Measurements from ENCODE around the gene SNAPC3. TPM values are rescaled to one million over a fixed set of nuclear protein-coding genes. Genes with fewer than 3 reads are reported as not detected.
"Not testable (repeated sequence)": the region's sequence is repeated elsewhere in the genome, so short reads cannot be mapped to it uniquely, and the experiment has no call there.

Gene SNAPC3
- total and polyA plus RNA-seq, 9 donors, result 22.0 to 29.0 (median 25.2) TPM

DNA sequence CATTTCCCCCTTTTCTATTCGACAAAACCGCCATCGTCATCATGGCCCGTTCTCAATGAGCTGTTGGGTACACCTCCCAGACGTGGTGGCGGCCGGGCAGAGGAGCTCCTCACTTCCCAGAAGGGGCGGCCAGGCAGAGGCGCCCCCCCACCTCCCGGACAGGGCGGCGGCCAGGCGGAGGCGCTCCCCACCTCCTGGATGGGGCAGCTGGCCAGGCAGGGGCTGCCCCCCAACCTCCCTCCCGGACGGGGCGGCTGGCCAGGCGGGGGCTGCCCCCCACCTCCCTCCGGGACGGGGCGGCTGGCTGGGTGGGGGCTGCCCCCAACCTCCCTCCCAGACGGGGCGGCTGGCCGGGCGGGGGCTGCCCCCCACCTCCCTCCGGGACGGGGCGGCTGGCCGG is 19.2 kb downstream of the SNAPC3 start:
- not testable (repeated sequence) for DNase-seq; H3K4me1 ChIP-seq (ENCODE audit: control insufficient read depth, insufficient read depth, low read length); H3K27ac ChIP-seq (ENCODE audit: low read length); H3K4me3 ChIP-seq (ENCODE audit: low read length); H3K9me3 ChIP-seq (replicated peaks; ENCODE audit: control insufficient read depth, low read depth, low read length); H3K27me3 ChIP-seq (ENCODE audit: control insufficient read depth, insufficient read depth, low read length)
- H3K36me3 ChIP-seq (ENCODE audit: control insufficient read depth, insufficient read depth, low read length), result peaks cover 34% of the 10 kb centered on the region
- WGBS (ENCODE audit: insufficient coverage), result 95% methylated on average over 15 of the region's 29 CpGs

DNA sequence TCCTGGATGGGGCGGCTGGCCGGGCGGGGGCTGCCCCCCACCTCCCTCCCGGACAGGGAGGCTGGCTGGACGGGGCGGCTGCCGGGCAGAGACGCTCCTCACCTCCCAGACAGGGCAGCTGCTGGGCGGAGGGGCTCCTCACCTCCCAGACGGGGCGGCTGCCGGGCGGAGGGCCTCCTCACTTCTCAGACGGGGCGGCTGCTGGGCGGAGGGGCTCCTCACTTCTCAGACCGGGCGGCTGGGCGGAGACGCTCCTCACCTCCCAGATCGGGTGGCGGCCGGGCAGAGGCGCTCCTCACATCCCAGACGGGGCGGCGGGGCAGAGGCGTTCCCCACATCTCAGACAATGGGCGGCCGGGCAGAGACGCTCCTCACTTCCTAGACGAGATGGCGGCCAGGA is 19.6 kb downstream of the SNAPC3 start:
- H3K36me3 ChIP-seq (ENCODE audit: control insufficient read depth, insufficient read depth, low read length), result peaks cover 33% of the 10 kb centered on the region

DNA sequence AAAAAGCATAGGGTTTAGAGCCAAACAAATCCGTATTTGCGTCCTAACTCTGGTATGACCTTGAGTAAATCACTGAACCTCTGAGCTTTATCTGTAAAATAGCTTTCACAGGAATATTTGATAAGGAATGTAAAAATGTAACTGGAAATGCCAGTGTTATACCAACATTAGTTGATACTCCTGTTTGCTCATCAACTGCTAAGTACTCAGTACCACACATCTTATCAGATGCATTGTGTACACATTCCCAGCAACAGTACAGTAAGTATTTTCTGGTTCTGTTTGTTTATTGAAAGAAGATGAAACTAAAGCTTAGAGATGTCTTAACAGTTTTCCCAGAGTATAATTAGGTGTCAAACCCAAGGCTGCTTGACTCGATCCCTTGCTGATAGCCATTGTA is 21.5 kb downstream of the SNAPC3 start:
- Histone ChIP-seq H3K4me1 (ENCODE audit: control insufficient read depth, insufficient read depth, low read length) (no peaks in the 10 kb centered on the region), H3K9me3 (replicated peaks; ENCODE audit: control insufficient read depth, low read depth, low read length) (no peaks in the 10 kb centered on the region), H3K36me3 (ENCODE audit: control insufficient read depth, insufficient read depth, low read length) (peaks cover 44% of the 10 kb centered on the region), H3K4me3 (ENCODE audit: low read length) (no peak overlapping the region), H3K27ac (ENCODE audit: low read length) (no peak overlapping the region), H3K27me3 (ENCODE audit: control insufficient read depth, insufficient read depth, low read length) (no peaks in the 10 kb centered on the region)
- no CpG with 5 or more reads among the region's 3 CpGs for WGBS (ENCODE audit: insufficient coverage)
- no peak for DNase-seq

More for the DNA sequence above, 19.6 kb downstream of the SNAPC3 start:
- H3K4me1 ChIP-seq (ENCODE audit: control insufficient read depth, insufficient read depth, low read length); H3K27me3 ChIP-seq (ENCODE audit: control insufficient read depth, insufficient read depth, low read length); DNase-seq; H3K4me3 ChIP-seq (ENCODE audit: low read length); H3K27ac ChIP-seq (ENCODE audit: low read length); H3K9me3 ChIP-seq (replicated peaks; ENCODE audit: control insufficient read depth, low read depth, low read length): not testable (repeated sequence)
- 98% methylated on average over 30 of the region's 33 CpGs for WGBS (ENCODE audit: insufficient coverage)

DNA sequence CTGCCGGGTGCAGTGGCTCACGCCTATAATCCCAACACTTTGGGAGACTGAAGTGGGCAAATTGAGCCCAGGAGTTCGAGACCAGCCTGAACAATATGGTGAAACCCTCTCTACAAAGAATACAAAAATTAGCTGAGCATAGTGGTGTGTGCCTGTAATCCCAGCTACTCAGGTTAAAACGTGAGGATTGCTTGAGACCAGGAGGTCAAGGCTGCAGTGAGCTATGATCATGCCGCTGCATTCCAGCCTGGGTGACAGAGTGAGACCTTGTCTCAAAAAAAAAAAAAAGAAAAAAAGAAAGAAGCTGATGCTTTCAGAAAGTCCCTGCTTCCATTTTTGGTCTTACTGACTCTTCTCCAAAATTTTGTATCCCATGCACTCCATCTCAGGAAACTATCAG is 31.3 kb downstream of the SNAPC3 start:
- H3K27ac ChIP-seq (ENCODE audit: low read length), result no peak overlapping the region
- H3K9me3 ChIP-seq (replicated peaks; ENCODE audit: control insufficient read depth, low read depth, low read length), result no peaks in the 10 kb centered on the region
- H3K4me1 ChIP-seq (ENCODE audit: control insufficient read depth, insufficient read depth, low read length), result no peaks in the 10 kb centered on the region
- no peaks in the 10 kb centered on the region for H3K27me3 ChIP-seq (ENCODE audit: control insufficient read depth, insufficient read depth, low read length)
- peaks cover 32% of the 10 kb centered on the region for H3K36me3 ChIP-seq (ENCODE audit: control insufficient read depth, insufficient read depth, low read length)
- no peak overlapping the region for H3K4me3 ChIP-seq (ENCODE audit: low read length)
- WGBS (ENCODE audit: insufficient coverage), result no CpG with 5 or more reads among the region's 5 CpGs
- DNase-seq, result no peak

DNA sequence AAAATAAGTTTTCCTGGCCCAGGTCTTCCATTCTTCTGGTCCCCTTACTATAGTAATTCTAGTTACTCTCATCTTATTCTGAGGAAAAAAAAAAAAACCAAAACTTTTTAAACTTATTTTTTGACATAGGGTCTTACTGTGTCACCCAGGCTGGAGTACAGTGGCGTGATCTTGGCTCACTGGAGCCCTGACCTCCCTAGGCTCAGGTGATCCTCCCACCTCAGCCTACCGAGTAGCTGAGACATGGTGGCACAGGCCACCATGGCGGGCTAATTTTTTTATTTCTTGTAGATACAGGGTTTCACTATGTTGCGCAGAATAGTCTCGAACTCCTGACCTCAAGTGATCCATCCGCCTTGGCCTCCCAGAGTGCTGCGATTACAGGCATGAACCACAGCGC is 38.4 kb downstream of the SNAPC3 start:
- no peaks in the 10 kb centered on the region for H3K4me1 ChIP-seq (ENCODE audit: control insufficient read depth, insufficient read depth, low read length)
- H3K27ac ChIP-seq (ENCODE audit: low read length), result no peak overlapping the region
- no CpG with 5 or more reads among the region's 8 CpGs for WGBS (ENCODE audit: insufficient coverage)
- no peaks in the 10 kb centered on the region for H3K27me3 ChIP-seq (ENCODE audit: control insufficient read depth, insufficient read depth, low read length)
- no peaks in the 10 kb centered on the region for H3K9me3 ChIP-seq (replicated peaks; ENCODE audit: control insufficient read depth, low read depth, low read length)
- no peak overlapping the region for H3K4me3 ChIP-seq (ENCODE audit: low read length)
- no peak for DNase-seq
- H3K36me3 ChIP-seq (ENCODE audit: control insufficient read depth, insufficient read depth, low read length), result peaks cover 17% of the 10 kb centered on the region

DNA sequence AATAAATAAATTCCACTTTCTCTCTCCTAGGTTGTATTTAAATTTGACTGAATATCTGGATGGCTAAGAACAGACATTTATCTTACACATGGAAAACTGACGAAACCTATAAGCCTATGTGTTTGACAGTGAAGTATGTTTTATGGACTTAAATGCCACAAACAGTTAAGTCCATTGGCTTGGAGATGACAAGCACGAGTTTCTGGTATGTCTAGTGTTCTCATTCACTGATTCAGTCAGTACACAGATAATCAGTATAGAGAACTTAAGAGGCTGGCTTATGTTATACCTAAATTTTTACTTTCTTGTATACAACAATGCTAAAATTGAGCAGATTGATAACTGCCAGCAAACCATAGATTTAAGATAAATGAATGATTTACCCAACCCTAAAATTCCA is 38.9 kb downstream of the SNAPC3 start:
- no peaks in the 10 kb centered on the region for H3K4me1 ChIP-seq (ENCODE audit: control insufficient read depth, insufficient read depth, low read length)
- DNase-seq, result no peak
- H3K9me3 ChIP-seq (replicated peaks; ENCODE audit: control insufficient read depth, low read depth, low read length), result no peaks in the 10 kb centered on the region
- H3K27me3 ChIP-seq (ENCODE audit: control insufficient read depth, insufficient read depth, low read length), result no peaks in the 10 kb centered on the region
- H3K4me3 ChIP-seq (ENCODE audit: low read length), result no peak overlapping the region
- H3K36me3 ChIP-seq (ENCODE audit: control insufficient read depth, insufficient read depth, low read length), result peaks cover 20% of the 10 kb centered on the region
- H3K27ac ChIP-seq (ENCODE audit: low read length), result no peak overlapping the region
- no CpG with 5 or more reads among the region's 2 CpGs for WGBS (ENCODE audit: insufficient coverage)

DNA sequence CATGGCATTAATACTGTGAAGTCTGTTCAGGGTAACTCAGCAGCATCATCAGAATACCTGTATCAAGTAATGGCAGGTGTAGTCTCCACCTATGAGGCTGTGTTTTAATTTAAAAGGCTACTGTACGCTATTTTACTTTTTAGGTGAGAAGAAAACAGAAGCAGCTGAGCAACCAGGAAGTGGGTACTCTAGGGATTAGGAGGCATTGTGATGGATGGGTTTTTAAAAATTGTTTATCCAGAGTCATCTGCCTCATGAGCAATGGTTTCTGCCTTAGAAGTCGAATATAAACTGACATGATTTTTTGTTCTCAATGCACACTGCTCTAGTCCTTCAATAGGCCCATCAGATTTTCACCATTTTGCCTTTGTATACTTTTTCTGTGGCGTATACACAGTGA is 45.5 kb downstream of the SNAPC3 start:
- Histone ChIP-seq H3K9me3 (replicated peaks; ENCODE audit: control insufficient read depth, low read depth, low read length) (no peaks in the 10 kb centered on the region), H3K36me3 (ENCODE audit: control insufficient read depth, insufficient read depth, low read length) (peaks cover 17% of the 10 kb centered on the region), H3K4me1 (ENCODE audit: control insufficient read depth, insufficient read depth, low read length) (no peaks in the 10 kb centered on the region), H3K4me3 (ENCODE audit: low read length) (no peak overlapping the region), H3K27ac (ENCODE audit: low read length) (no peak overlapping the region), H3K27me3 (ENCODE audit: control insufficient read depth, insufficient read depth, low read length) (no peaks in the 10 kb centered on the region)
- DNase-seq, result no peak
- WGBS (ENCODE audit: insufficient coverage), result no CpG with 5 or more reads among the region's 3 CpGs

DNA sequence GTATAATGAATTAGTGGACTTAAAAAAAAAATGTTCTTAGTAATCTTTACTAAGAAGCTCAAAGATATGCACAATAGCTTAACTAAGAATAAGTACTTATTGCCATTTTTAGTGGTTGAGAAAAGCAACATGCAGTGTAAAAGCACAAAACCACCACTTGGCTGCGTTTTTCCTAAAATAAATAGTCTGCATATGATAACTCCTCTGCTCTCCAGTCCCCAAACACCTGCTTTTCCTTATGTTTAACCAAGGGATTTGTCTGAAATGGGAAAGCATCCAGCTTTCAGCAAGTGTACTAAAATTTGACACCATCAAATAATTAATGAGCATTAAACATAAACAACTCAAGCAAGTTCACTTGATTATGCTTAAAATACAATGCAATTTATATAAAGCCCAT is 46.7 kb downstream of the SNAPC3 start:
- Histone ChIP-seq H3K27ac (ENCODE audit: low read length) (no peak overlapping the region), H3K27me3 (ENCODE audit: control insufficient read depth, insufficient read depth, low read length) (no peaks in the 10 kb centered on the region), H3K9me3 (replicated peaks; ENCODE audit: control insufficient read depth, low read depth, low read length) (no peaks in the 10 kb centered on the region), H3K4me3 (ENCODE audit: low read length) (no peak overlapping the region), H3K36me3 (ENCODE audit: control insufficient read depth, insufficient read depth, low read length) (peaks cover 14% of the 10 kb centered on the region), H3K4me1 (ENCODE audit: control insufficient read depth, insufficient read depth, low read length) (no peaks in the 10 kb centered on the region)
- peak; percentile 8 for DNase-seq
- WGBS (ENCODE audit: insufficient coverage), result no CpG with 5 or more reads among the region's 1 CpG

DNA sequence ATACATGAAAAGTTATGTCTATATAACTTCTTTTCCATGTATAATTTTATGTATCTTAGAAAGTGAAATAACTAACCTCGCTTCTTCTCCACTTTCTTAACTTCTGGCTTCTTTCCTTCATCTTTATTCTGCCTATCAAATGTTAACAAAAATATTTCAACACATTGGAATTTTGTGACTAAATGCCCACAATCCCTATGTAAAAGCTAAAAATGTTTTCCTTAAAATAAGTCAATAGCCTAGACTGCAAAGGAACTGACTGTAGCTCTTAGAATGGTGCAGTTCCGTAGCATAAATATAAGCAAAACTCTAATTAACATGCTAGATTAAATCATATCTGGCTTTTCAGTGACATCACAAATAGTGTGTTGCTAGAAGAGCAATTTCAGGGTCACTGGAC is 47.2 kb downstream of the SNAPC3 start:
- Histone ChIP-seq H3K4me1 (ENCODE audit: control insufficient read depth, insufficient read depth, low read length) (no peaks in the 10 kb centered on the region), H3K27ac (ENCODE audit: low read length) (no peak overlapping the region), H3K36me3 (ENCODE audit: control insufficient read depth, insufficient read depth, low read length) (peaks cover 14% of the 10 kb centered on the region), H3K9me3 (replicated peaks; ENCODE audit: control insufficient read depth, low read depth, low read length) (no peaks in the 10 kb centered on the region), H3K27me3 (ENCODE audit: control insufficient read depth, insufficient read depth, low read length) (no peaks in the 10 kb centered on the region), H3K4me3 (ENCODE audit: low read length) (no peak overlapping the region)
- no CpG with 5 or more reads among the region's 2 CpGs for WGBS (ENCODE audit: insufficient coverage)
- no peak for DNase-seq

DNA sequence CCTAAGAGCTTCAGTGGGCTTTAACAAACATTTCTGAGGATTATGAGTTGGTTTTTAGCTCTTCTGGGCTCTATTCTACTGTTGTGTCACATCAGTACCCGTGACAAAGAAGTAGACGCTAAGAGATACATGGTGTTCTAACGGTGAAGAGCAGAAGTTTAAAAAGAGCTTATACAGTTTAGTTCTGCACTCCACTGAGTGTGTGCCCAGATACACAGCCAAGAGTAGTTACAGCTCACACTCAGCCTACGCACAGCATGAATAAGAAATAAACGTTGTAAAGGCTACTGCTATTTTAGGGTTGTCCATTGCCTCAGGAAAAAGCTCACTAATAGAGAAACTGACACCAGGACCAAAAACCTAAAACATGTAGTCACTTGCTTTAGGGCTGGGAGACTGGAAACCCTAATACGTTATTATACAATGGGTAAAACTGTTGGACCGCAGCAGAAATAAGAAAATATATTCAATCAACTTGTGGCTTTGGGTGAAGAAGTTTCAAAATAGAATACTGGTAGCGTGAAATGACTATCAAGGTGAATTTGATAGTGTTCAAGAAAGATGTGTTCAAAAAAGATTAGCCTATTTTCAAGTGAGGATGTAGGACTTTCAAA is 53.4 kb downstream of the SNAPC3 start:
- Histone ChIP-seq H3K9me3 (replicated peaks; ENCODE audit: control insufficient read depth, low read depth, low read length) (no peaks in the 10 kb centered on the region), H3K36me3 (ENCODE audit: control insufficient read depth, insufficient read depth, low read length) (peaks cover 15% of the 10 kb centered on the region), H3K4me3 (ENCODE audit: low read length) (no peak overlapping the region), H3K4me1 (ENCODE audit: control insufficient read depth, insufficient read depth, low read length) (no peaks in the 10 kb centered on the region), H3K27me3 (ENCODE audit: control insufficient read depth, insufficient read depth, low read length) (no peaks in the 10 kb centered on the region), H3K27ac (ENCODE audit: low read length) (no peak overlapping the region)
- WGBS (ENCODE audit: insufficient coverage), result 89% methylated on average over 4 of the region's 8 CpGs
- DNase-seq, result no peak

DNA sequence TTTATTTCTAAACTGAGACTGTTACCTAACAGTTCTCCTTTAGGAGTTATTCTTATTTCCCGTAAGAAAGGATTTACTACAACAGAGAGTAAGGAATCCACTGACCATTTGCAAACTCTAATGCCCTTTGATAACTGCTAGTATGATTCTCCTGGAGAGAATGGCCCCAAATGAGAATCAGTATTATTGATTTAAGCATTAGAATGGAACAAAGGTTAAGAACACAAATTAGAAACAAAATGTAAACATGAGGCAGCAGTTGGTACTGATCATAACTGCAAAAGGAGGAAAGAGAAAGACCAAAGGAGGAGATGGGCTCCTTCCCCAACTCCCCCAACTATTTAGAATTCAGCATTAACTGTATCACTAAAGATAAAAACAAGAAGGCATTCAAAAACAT is 57.4 kb downstream of the SNAPC3 start:
- Histone ChIP-seq H3K36me3 (ENCODE audit: control insufficient read depth, insufficient read depth, low read length) (peaks cover 20% of the 10 kb centered on the region), H3K4me3 (ENCODE audit: low read length) (no peak overlapping the region), H3K27me3 (ENCODE audit: control insufficient read depth, insufficient read depth, low read length) (no peaks in the 10 kb centered on the region), H3K4me1 (ENCODE audit: control insufficient read depth, insufficient read depth, low read length) (no peaks in the 10 kb centered on the region), H3K27ac (ENCODE audit: low read length) (no peak overlapping the region), H3K9me3 (replicated peaks; ENCODE audit: control insufficient read depth, low read depth, low read length) (no peaks in the 10 kb centered on the region)
- DNase-seq, result no peak
- WGBS (ENCODE audit: insufficient coverage), result no CpG with 5 or more reads among the region's 1 CpG
